Adipose tissue (tissue), 3 donors: ENCODE measurements around the gene OR2T11. TPM values are rescaled to one million over a fixed set of nuclear protein-coding genes. Genes with fewer than 3 reads are reported as not detected.

ENCODE experiments used
- polyA plus RNA-seq, 3 donors: library from polyadenylated mRNA; stranded (reverse); fragments of 200-250 nt; gene quantifications; one replicate each; pipeline ENCODE4 v1.2.3, GENCODE V29; 2013
- donor health status: healthy with polysubstance abuse.
- donor health status: Bipolar disorder and iron deficiency.
- donor health status: healthy.

OR2T11 gene
- polyA plus RNA-seq, 3 donors, result not detected

Other genes starting within 250 kb of the OR2T11 start
- gene OR2T1, start 232.0 kb downstream of the OR2T11 start, polyA plus RNA-seq, result not detected
- gene OR2T2, start 189.5 kb downstream of the OR2T11 start, polyA plus RNA-seq, result not detected
- not detected for gene OR2T3, start 161.7 kb downstream of the OR2T11 start, polyA plus RNA-seq
- not detected for gene OR2T5, start 146.5 kb downstream of the OR2T11 start, polyA plus RNA-seq
- gene OR2G6, start 127.0 kb downstream of the OR2T11 start, polyA plus RNA-seq, result not detected
- gene OR2T29, start 72.3 kb downstream of the OR2T11 start, polyA plus RNA-seq, result not detected
- gene OR2T34, start 60.3 kb downstream of the OR2T11 start, polyA plus RNA-seq, result not detected
- gene OR2T10, start 37.4 kb downstream of the OR2T11 start, polyA plus RNA-seq, result not detected
- not detected for gene OR2T35, start 10.2 kb upstream of the OR2T11 start, polyA plus RNA-seq
- not detected for gene OR2T27, start 20.4 kb upstream of the OR2T11 start, polyA plus RNA-seq
- not detected for gene OR14I1, start 67.7 kb upstream of the OR2T11 start, polyA plus RNA-seq
- under 1 TPM in 1 of 3 donors, not detected in 2; 0.22 TPM for gene LYPD8, start 120.7 kb upstream of the OR2T11 start, polyA plus RNA-seq
- 10 to 100 TPM in 2 of 3 donors, 1 to 10 TPM in 1; 6.8 to 16.1 (median 12.4) TPM for gene SH3BP5L, start 190.8 kb upstream of the OR2T11 start, polyA plus RNA-seq
- gene ZNF672, start 203.1 kb upstream of the OR2T11 start, polyA plus RNA-seq, result 10 to 100 TPM in 2 of 3 donors, 1 to 10 TPM in 1; 9.2 to 18.3 (median 12.7) TPM
- gene ZNF692, start 224.0 kb upstream of the OR2T11 start, polyA plus RNA-seq, result 10 to 100 TPM; 18.3 to 30.4 (median 25.3) TPM